Measurements from ENCODE around the gene EDA.

DNA sequence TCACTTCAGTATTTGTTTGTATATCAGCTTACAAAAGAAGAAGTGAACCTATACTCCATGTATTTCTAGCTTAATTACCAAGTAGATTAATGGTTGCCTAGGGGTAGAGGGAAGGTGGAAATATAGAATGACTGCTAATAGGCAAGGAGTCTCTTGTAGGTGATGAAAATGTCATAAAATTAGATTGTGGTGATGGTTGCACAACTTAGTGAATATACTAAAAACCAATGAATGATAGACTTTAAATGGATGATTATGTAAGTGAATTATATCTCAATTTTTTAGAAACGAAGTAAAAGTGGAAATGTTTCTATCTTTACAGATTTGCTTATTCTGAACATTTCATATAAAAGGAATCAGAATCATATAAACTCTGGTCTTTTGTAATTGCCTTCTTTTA, 268.3 kb downstream of the EDA start:
- TF ChIP-seq POLR2AphosphoS5 (IDR thresholded peaks at IDR 0.05; ENCODE audit: insufficient read depth in 1 of 2, low read depth in 1 of 2) (no peak), POLR2A (IDR thresholded peaks at IDR 0.05) (no peak)
- TF ChIP-seq, protein P1, sequence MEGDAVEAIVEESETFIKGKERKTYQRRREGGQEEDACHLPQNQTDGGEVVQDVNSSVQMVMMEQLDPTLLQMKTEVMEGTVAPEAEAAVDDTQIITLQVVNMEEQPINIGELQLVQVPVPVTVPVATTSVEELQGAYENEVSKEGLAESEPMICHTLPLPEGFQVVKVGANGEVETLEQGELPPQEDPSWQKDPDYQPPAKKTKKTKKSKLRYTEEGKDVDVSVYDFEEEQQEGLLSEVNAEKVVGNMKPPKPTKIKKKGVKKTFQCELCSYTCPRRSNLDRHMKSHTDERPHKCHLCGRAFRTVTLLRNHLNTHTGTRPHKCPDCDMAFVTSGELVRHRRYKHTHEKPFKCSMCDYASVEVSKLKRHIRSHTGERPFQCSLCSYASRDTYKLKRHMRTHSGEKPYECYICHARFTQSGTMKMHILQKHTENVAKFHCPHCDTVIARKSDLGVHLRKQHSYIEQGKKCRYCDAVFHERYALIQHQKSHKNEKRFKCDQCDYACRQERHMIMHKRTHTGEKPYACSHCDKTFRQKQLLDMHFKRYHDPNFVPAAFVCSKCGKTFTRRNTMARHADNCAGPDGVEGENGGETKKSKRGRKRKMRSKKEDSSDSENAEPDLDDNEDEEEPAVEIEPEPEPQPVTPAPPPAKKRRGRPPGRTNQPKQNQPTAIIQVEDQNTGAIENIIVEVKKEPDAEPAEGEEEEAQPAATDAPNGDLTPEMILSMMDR (IDR thresholded peaks at IDR 0.05) = no peak

Measured in vagina (tissue), 2 donors.